Measurements from ENCODE around the gene ASCL1. TPM values are rescaled to one million over a fixed set of nuclear protein-coding genes. Genes with fewer than 3 reads are reported as not detected.

Gene ASCL1
- total RNA-seq, 2 experiments from 2014 or later, result not detected

DNA sequence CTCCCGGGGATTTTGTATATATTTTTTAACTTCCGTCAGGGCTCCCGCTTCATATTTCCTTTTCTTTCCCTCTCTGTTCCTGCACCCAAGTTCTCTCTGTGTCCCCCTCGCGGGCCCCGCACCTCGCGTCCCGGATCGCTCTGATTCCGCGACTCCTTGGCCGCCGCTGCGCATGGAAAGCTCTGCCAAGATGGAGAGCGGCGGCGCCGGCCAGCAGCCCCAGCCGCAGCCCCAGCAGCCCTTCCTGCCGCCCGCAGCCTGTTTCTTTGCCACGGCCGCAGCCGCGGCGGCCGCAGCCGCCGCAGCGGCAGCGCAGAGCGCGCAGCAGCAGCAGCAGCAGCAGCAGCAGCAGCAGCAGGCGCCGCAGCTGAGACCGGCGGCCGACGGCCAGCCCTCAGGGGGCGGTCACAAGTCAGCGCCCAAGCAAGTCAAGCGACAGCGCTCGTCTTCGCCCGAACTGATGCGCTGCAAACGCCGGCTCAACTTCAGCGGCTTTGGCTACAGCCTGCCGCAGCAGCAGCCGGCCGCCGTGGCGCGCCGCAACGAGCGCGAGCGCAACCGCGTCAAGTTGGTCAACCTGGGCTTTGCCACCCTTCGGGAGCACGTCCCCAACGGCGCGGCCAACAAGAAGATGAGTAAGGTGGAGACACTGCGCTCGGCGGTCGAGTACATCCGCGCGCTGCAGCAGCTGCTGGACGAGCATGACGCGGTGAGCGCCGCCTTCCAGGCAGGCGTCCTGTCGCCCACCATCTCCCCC, 777 bp downstream of the ASCL1 start:
- H3K36me3 Mint-ChIP-seq, result peaks cover 2% of the 10 kb centered on the region
- ATAC-seq (ENCODE audit: low read depth) (no peak), DNase-seq (peak; percentile 56)
- no peak overlapping the region for H3K27ac Mint-ChIP-seq
- H3K27me3 Mint-ChIP-seq, result peaks cover 89% of the 10 kb centered on the region
- H3K4me1 Mint-ChIP-seq, result peaks cover 20% of the 10 kb centered on the region
- H3K9me3 Mint-ChIP-seq, result peaks cover 8% of the 10 kb centered on the region
- POLR2A ChIA-PET, result no interaction called here
- H3K4me3 Mint-ChIP-seq, result peak overlapping the region; percentile 76

DNA sequence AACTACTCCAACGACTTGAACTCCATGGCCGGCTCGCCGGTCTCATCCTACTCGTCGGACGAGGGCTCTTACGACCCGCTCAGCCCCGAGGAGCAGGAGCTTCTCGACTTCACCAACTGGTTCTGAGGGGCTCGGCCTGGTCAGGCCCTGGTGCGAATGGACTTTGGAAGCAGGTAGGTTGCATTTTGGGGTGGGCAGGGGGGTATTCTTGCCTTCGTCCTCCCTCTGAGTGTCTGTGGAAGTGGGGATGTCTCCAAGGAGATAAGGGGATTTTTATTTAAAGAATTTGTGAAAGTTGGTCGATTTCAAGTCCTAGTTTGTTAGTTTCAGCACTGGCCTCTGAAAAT, 1.3 kb downstream of the ASCL1 start:
- peaks cover 91% of the 10 kb centered on the region for H3K27me3 Mint-ChIP-seq
- H3K27ac Mint-ChIP-seq, result peak overlapping the region; percentile 32
- ATAC-seq (ENCODE audit: low read depth) (no peak), DNase-seq (no peak)
- peaks cover 4% of the 10 kb centered on the region for H3K36me3 Mint-ChIP-seq
- H3K9me3 Mint-ChIP-seq, result peaks cover 12% of the 10 kb centered on the region
- peaks cover 22% of the 10 kb centered on the region for H3K4me1 Mint-ChIP-seq
- POLR2A ChIA-PET, result no interaction called here
- peak overlapping the region; percentile 27 for H3K4me3 Mint-ChIP-seq

DNA sequence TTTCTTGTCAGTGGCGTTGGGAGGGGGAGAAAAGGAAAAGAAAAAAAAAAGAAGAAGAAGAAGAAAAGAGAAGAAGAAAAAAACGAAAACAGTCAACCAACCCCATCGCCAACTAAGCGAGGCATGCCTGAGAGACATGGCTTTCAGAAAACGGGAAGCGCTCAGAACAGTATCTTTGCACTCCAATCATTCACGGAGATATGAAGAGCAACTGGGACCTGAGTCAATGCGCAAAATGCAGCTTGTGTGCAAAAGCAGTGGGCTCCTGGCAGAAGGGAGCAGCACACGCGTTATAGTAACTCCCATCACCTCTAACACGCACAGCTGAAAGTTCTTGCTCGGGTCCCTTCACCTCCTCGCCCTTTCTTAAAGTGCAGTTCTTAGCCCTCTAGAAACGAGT, 1.9 kb downstream of the ASCL1 start:
- Mint-ChIP-seq H3K27ac (peak overlapping the region; percentile 32), H3K27me3 (peaks cover 93% of the 10 kb centered on the region), H3K9me3 (peaks cover 17% of the 10 kb centered on the region), H3K4me1 (peaks cover 24% of the 10 kb centered on the region), H3K4me3 (peak overlapping the region; percentile 27), H3K36me3 (peaks cover 10% of the 10 kb centered on the region)
- POLR2A ChIA-PET, result no interaction called here
- DNase-seq (no peak), ATAC-seq (ENCODE audit: low read depth) (no peak)

GRCh38 chr12:102960766-102961465, 3.4 kb downstream of the ASCL1 start:
- H3K27ac Mint-ChIP-seq, result peak overlapping the region; percentile 25
- H3K27me3 Mint-ChIP-seq, result peaks cover 93% of the 10 kb centered on the region
- POLR2A ChIA-PET, result no interaction called here
- DNase-seq (no peak), ATAC-seq (ENCODE audit: low read depth) (no peak)
- H3K4me3 Mint-ChIP-seq, result no peak overlapping the region
- H3K4me1 Mint-ChIP-seq, result peaks cover 30% of the 10 kb centered on the region
- peaks cover 10% of the 10 kb centered on the region for H3K36me3 Mint-ChIP-seq
- peaks cover 15% of the 10 kb centered on the region for H3K9me3 Mint-ChIP-seq

DNA sequence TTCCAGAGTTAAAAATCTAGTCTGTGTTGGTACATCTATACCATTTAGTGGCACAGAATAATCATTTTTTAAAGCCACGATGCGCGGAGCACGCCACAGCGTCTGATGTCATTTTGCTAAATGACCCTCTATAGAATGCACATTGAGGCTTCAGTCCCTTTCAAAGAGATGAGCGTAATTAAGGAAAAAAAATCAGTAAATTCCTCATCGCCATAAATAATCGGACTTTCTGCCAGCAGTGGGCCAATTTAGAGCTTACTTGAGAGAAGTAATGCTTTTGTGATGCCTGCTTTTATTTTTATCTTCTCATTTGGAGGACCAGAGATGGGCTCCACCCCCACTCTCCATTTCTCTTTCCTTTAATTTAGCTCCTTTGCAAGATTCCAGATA, 4.0 kb downstream of the ASCL1 start:
- H3K9me3 Mint-ChIP-seq, result peaks cover 15% of the 10 kb centered on the region
- H3K4me1 Mint-ChIP-seq, result peaks cover 30% of the 10 kb centered on the region
- POLR2A ChIA-PET, result no interaction called here
- ATAC-seq (ENCODE audit: low read depth), result no peak
- peak overlapping the region; percentile 1 for H3K4me3 Mint-ChIP-seq
- no peak for DNase-seq
- peaks cover 95% of the 10 kb centered on the region for H3K27me3 Mint-ChIP-seq
- peaks cover 10% of the 10 kb centered on the region for H3K36me3 Mint-ChIP-seq
- no peak overlapping the region for H3K27ac Mint-ChIP-seq

GRCh38 chr12:102962532-102962931, 5.1 kb downstream of the ASCL1 start:
- DNase-seq (no peak), ATAC-seq (ENCODE audit: low read depth) (no peak)
- no peak overlapping the region for H3K27ac Mint-ChIP-seq
- POLR2A ChIA-PET, result no interaction called here
- peak overlapping the region; percentile 5 for H3K4me3 Mint-ChIP-seq
- peaks cover 10% of the 10 kb centered on the region for H3K36me3 Mint-ChIP-seq
- peaks cover 97% of the 10 kb centered on the region for H3K27me3 Mint-ChIP-seq
- peaks cover 15% of the 10 kb centered on the region for H3K9me3 Mint-ChIP-seq
- H3K4me1 Mint-ChIP-seq, result peaks cover 26% of the 10 kb centered on the region

GRCh38 chr12:102962986-102963385, 5.5 kb downstream of the ASCL1 start:
- peaks cover 95% of the 10 kb centered on the region for H3K27me3 Mint-ChIP-seq
- H3K9me3 Mint-ChIP-seq, result peaks cover 15% of the 10 kb centered on the region
- no peak overlapping the region for H3K4me3 Mint-ChIP-seq
- H3K27ac Mint-ChIP-seq, result no peak overlapping the region
- DNase-seq (no peak), ATAC-seq (ENCODE audit: low read depth) (no peak)
- H3K4me1 Mint-ChIP-seq, result peaks cover 25% of the 10 kb centered on the region
- POLR2A ChIA-PET, result no interaction called here
- peaks cover 10% of the 10 kb centered on the region for H3K36me3 Mint-ChIP-seq

DNA sequence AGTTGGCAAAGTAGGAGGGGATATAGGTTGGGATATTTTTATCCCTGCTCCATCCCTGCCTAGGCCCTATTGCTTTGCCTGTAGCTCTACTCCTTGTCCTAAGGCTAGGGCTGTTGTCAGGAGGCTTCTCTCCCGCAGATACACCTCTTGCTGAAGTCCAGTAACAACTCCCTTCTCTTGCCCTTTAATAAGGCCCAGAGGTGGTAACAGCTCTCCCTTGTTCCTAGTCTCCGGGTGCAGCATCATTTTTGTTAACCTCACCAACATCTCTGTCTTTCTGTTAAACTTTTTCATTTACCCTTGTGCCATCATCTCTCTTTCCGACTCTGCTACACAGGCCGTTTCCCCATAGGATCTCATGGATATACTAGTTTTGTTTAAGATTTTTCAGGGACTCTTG, 6.3 kb downstream of the ASCL1 start:
- H3K27me3 Mint-ChIP-seq, result peaks cover 96% of the 10 kb centered on the region
- POLR2A ChIA-PET, result no interaction called here
- H3K36me3 Mint-ChIP-seq, result peaks cover 10% of the 10 kb centered on the region
- H3K27ac Mint-ChIP-seq, result no peak overlapping the region
- H3K9me3 Mint-ChIP-seq, result peaks cover 15% of the 10 kb centered on the region
- DNase-seq, result no peak
- peaks cover 21% of the 10 kb centered on the region for H3K4me1 Mint-ChIP-seq
- ATAC-seq (ENCODE audit: low read depth), result no peak
- H3K4me3 Mint-ChIP-seq, result no peak overlapping the region

GRCh38 chr12:102964872-102965271, 7.4 kb downstream of the ASCL1 start:
- H3K27ac Mint-ChIP-seq, result no peak overlapping the region
- H3K36me3 Mint-ChIP-seq, result peaks cover 8% of the 10 kb centered on the region
- DNase-seq, result peak; percentile 44
- peak; percentile 39 for ATAC-seq (ENCODE audit: low read depth)
- H3K9me3 Mint-ChIP-seq, result peaks cover 12% of the 10 kb centered on the region
- peak overlapping the region; percentile 75 for H3K4me3 Mint-ChIP-seq
- H3K27me3 Mint-ChIP-seq, result peaks cover 87% of the 10 kb centered on the region
- POLR2A ChIA-PET, result no interaction called here
- peaks cover 17% of the 10 kb centered on the region for H3K4me1 Mint-ChIP-seq

GRCh38 chr12:102965281-102966155, 8.0 kb downstream of the ASCL1 start:
- POLR2A ChIA-PET, result no interaction called here

DNA sequence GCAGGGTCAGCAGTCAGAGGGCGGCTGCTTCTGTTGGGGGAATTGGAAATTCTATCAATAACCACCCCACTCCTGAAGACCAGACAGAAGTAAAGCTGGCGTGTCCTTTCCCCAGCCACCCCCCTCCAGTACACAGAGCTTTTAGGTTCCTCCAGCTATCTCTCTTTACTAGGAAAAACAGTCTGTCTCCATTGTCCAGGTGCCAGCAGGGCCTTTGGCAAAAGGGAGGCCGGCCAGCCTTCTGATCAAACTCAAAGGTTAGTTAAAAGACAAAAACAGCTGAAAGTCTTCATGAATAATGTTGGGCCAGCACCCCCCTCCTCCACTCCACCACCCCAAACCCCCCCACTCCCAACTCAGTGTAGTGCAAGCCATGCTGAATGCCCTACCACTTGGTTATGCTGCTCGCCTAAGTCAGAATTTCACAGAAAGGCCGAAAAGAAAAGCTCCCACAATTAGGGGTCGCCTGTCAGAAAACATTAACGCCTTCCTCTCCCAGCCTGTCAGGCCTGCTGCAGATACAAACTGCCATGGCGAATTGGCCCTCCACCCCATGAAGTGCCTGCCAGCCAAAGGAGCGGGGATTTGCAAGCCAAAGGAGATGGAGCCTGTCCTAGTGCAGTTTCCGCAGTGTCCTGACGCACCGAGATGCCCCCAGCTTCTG, 8.9 kb downstream of the ASCL1 start:
- H3K4me1 Mint-ChIP-seq, result peaks cover 17% of the 10 kb centered on the region
- POLR2A ChIA-PET, result no interaction called here
- H3K27me3 Mint-ChIP-seq, result peaks cover 72% of the 10 kb centered on the region
- DNase-seq, result no peak
- H3K36me3 Mint-ChIP-seq, result peaks cover 8% of the 10 kb centered on the region
- no peak overlapping the region for H3K4me3 Mint-ChIP-seq
- peaks cover 12% of the 10 kb centered on the region for H3K9me3 Mint-ChIP-seq
- H3K27ac Mint-ChIP-seq, result no peak overlapping the region
- no peak for ATAC-seq (ENCODE audit: low read depth)

More at GRCh38 chr12:102965281-102966155, 8.0 kb downstream of the ASCL1 start:
- peaks cover 8% of the 10 kb centered on the region for H3K36me3 Mint-ChIP-seq
- no peak overlapping the region for H3K27ac Mint-ChIP-seq
- H3K4me1 Mint-ChIP-seq, result peaks cover 17% of the 10 kb centered on the region
- DNase-seq, result no peak
- no peak for ATAC-seq (ENCODE audit: low read depth)
- H3K27me3 Mint-ChIP-seq, result peaks cover 80% of the 10 kb centered on the region
- peak overlapping the region; percentile 75 for H3K4me3 Mint-ChIP-seq
- H3K9me3 Mint-ChIP-seq, result peaks cover 12% of the 10 kb centered on the region

DNA sequence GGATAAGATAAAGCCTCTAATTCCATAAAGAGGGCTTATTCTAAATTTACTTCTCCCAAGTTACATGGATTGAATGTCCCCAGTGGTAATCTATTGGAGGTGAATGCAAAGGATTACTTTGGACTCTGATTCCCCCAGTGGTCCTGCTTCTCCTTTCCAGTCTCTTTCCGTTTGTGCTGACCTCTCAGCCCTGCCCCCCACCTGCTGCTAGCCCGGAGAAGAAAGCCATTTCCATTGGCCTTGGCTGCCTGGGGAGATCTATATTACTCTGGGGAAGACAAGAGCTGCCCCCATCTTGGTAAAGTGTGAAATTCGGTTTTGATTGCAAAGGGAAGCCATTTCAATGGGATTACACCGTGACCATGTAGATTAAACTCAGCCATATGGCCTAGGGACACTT, 13.3 kb downstream of the ASCL1 start:
- ATAC-seq (ENCODE audit: low read depth) (no peak), DNase-seq (no peak)
- H3K4me3 Mint-ChIP-seq, result no peak overlapping the region
- H3K36me3 Mint-ChIP-seq, result no peaks in the 10 kb centered on the region
- H3K27me3 Mint-ChIP-seq, result peaks cover 36% of the 10 kb centered on the region
- H3K4me1 Mint-ChIP-seq, result peaks cover 1% of the 10 kb centered on the region
- H3K9me3 Mint-ChIP-seq, result no peaks in the 10 kb centered on the region
- no peak overlapping the region for H3K27ac Mint-ChIP-seq
- POLR2A ChIA-PET, result no interaction called here

DNA sequence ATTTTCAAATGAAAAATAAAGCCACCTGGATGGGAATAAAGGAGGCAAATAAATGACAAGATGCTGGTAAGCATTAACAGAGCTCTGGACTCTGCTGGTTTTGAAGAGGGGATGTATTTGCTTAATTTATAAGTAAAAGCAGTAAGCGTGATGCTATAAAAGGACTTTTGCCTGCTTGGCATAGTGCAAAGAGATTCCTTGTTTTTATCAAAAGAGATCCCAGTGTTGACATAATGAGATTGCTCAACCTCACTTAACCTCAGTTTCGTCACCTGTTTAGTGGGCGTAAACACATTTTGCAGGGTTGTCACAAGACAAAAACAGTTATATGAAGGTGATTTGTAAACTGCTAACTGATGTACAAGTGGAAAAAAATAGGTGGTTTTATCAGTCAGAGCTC, 13.8 kb downstream of the ASCL1 start:
- no peaks in the 10 kb centered on the region for H3K9me3 Mint-ChIP-seq
- no peak overlapping the region for H3K4me3 Mint-ChIP-seq
- ATAC-seq (ENCODE audit: low read depth), result no peak
- POLR2A ChIA-PET, result no interaction called here
- no peak overlapping the region for H3K27ac Mint-ChIP-seq
- H3K4me1 Mint-ChIP-seq, result no peaks in the 10 kb centered on the region
- peaks cover 31% of the 10 kb centered on the region for H3K27me3 Mint-ChIP-seq
- no peak for DNase-seq
- no peaks in the 10 kb centered on the region for H3K36me3 Mint-ChIP-seq
